Spleen (tissue), 7 donors: ENCODE results near the gene MT1X.

Source experiments
- POLR2AphosphoS5 ChIP-seq, 3 donors: sonication (generic); formaldehyde crosslinking; IDR thresholded peaks; one replicate each; pipeline ENCODE4 v1.5.1; 2017; ENCODE audit warnings: antibody characterized with exemption in 3 of 3
- TF ChIP-seq, protein P1 (sequence below), 11 experiments: fragments of 200-600 bp in 7 of 11; fragments of 450-650 bp in 4 of 11; sonication (generic) in 4 of 11; IDR thresholded peaks in 8 of 11; conservative IDR thresholded peaks in 3 of 11; 1 replicate in 7 of 11; 2 replicates in 4 of 11; pipeline versions ENCODE4 v1.4.0 to v1.8.0; 2016 to 2021; ENCODE audit warnings: antibody characterized with exemption in 11 of 11, inconsistent platforms in 4 of 11, mild to moderate bottlenecking in 1 of 11
- donor health status: DM: no; HTN: no; CAD: no; lungs with moderate emphysema.
- donor health status: DM: no; HTN: no; CAD: no.
- donor health status: DM: no; HTN: no; CAD: no.

- TF ChIP-seq, protein P1, sequence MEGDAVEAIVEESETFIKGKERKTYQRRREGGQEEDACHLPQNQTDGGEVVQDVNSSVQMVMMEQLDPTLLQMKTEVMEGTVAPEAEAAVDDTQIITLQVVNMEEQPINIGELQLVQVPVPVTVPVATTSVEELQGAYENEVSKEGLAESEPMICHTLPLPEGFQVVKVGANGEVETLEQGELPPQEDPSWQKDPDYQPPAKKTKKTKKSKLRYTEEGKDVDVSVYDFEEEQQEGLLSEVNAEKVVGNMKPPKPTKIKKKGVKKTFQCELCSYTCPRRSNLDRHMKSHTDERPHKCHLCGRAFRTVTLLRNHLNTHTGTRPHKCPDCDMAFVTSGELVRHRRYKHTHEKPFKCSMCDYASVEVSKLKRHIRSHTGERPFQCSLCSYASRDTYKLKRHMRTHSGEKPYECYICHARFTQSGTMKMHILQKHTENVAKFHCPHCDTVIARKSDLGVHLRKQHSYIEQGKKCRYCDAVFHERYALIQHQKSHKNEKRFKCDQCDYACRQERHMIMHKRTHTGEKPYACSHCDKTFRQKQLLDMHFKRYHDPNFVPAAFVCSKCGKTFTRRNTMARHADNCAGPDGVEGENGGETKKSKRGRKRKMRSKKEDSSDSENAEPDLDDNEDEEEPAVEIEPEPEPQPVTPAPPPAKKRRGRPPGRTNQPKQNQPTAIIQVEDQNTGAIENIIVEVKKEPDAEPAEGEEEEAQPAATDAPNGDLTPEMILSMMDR (IDR thresholded peaks at IDR 0.05 in 8 of 11, conservative IDR thresholded peaks at IDR 0.05 in 3 of 11) = no peak
- TF ChIP-seq POLR2AphosphoS5 (IDR thresholded peaks at IDR 0.05) = no peak
These were observed 19.3 kb downstream of the MT1X start for GRCh38 chr16:56701534-56701933.
